HepG2 (cell line): Measurements from ENCODE around the gene ECHS1. TPM values are rescaled to one million over a fixed set of nuclear protein-coding genes. Genes with fewer than 3 reads are reported as not detected.

Experiments
- ARNT ChIP-seq: fragments of 450-650 bp; IDR thresholded peaks from 2 replicates; pipeline ENCODE4 v1.6.1; 2017
- CBX1 ChIP-seq: IDR thresholded peaks from one replicate; pipeline ENCODE4 v1.6.1; 2016; ENCODE audit warnings: antibody characterized with exemption, low read depth
- CCAR2 ChIP-seq: fragments of 200-400 bp; formaldehyde crosslinking; optimal IDR thresholded peaks from 2 replicates; pipeline ENCODE3; 2018; ENCODE audit warnings: low read depth, mild to moderate bottlenecking, low read length, moderate library complexity
- FOXC1 ChIP-seq: sonication (generic); formaldehyde crosslinking; IDR thresholded peaks from 2 replicates; pipeline ENCODE4 v1.8.0; 2022; ENCODE audit warnings: mild to moderate bottlenecking, missing genetic modification reagents, borderline replicate concordance
- HMG20B ChIP-seq: conservative IDR thresholded peaks from 2 replicates; pipeline ENCODE4 v1.6.1; 2016; ENCODE audit warnings: missing genetic modification reagents, missing compliant biosample characterization
- HOXD1 ChIP-seq: sonication (generic); formaldehyde crosslinking; IDR thresholded peaks from 2 replicates; pipeline ENCODE4 v1.5.0; 2020; ENCODE audit warnings: missing genetic modification reagents
- KDM6A ChIP-seq: IDR thresholded peaks from 2 replicates; pipeline ENCODE4 v1.6.1; 2016; ENCODE audit warnings: low read depth
- MLXIP ChIP-seq: sonication (generic); formaldehyde crosslinking; IDR thresholded peaks from 2 replicates; pipeline ENCODE4 v1.9.0; 2021; ENCODE audit warnings: missing genetic modification reagents, borderline replicate concordance
- PAXIP1 ChIP-seq: sonication (generic); formaldehyde crosslinking; conservative IDR thresholded peaks from 2 replicates; pipeline ENCODE4 v1.4.0; 2020; ENCODE audit warnings: mild to moderate bottlenecking, missing genetic modification reagents, moderate library complexity
- PRDM4 ChIP-seq: sonication (generic); formaldehyde crosslinking; IDR thresholded peaks from 2 replicates; pipeline ENCODE4 v1.9.0; 2021; ENCODE audit warnings: missing genetic modification reagents, borderline replicate concordance
- SUZ12 ChIP-seq: fragments of 150-350 bp; IDR thresholded peaks from 2 replicates; pipeline ENCODE4 v1.6.1; 2014; ENCODE audit warnings: low read depth, low read length
- TFDP1 ChIP-seq: IDR thresholded peaks from 2 replicates; pipeline ENCODE4 v1.6.1; 2016; ENCODE audit warnings: missing compliant biosample characterization, missing genetic modification reagents, borderline replicate concordance
- TRIM24 ChIP-seq: sonication (generic); formaldehyde crosslinking; IDR thresholded peaks from 2 replicates; pipeline ENCODE4 v1.8.0; 2022; ENCODE audit warnings: mild to moderate bottlenecking, missing genetic modification reagents
- ZNF205 ChIP-seq: IDR thresholded peaks from 2 replicates; pipeline ENCODE4 v1.6.1; 2018; ENCODE audit warnings: missing biosample characterization, missing genetic modification reagents
- ZNF280B ChIP-seq: sonication (generic); formaldehyde crosslinking; IDR thresholded peaks from 2 replicates; pipeline ENCODE4 v1.5.0; 2020; ENCODE audit warnings: missing genetic modification reagents, mild to moderate bottlenecking, borderline replicate concordance
- ZNF644 ChIP-seq: IDR thresholded peaks from 2 replicates; pipeline ENCODE4 v1.6.1; 2016; ENCODE audit warnings: low read depth
- ZNF766 ChIP-seq: sonication (generic); formaldehyde crosslinking; IDR thresholded peaks from 2 replicates; pipeline ENCODE4 v1.5.0; 2020; ENCODE audit warnings: missing genetic modification reagents, borderline replicate concordance
- ZNF878 ChIP-seq: sonication (generic); formaldehyde crosslinking; IDR thresholded peaks from 2 replicates; pipeline ENCODE4 v1.8.1; 2023; ENCODE audit warnings: mild to moderate bottlenecking, missing genetic modification reagents, moderate library complexity
- polyA plus RNA-seq, 8 experiments: library from polyadenylated mRNA; depleted of rRNA in 3 of 8; stranded (reverse) in 7 of 8; unstranded in 1 of 8; fragments of >200 nt; fragmentation: Illumina TruSeq in 4 of 8; extraction: Trizol in 4 of 8; gene quantifications; 2 replicates each; pipeline versions ENCODE4 v1.2.1 to v1.2.3, GENCODE V29; 2011 to 2016; ENCODE audit warnings: low read depth in 4 of 8, missing spikeins in 1 of 8, mixed read lengths in 1 of 8; ENCODE audit not compliant: insufficient read depth in 1 of 8
- total RNA-seq, 5 experiments: library from RNA; depleted of rRNA; stranded (reverse); fragments of >200 nt; fragmentation: Illumina TruSeq; extraction: Trizol; gene quantifications; 2 replicates each; pipeline ENCODE4 v1.2.3, GENCODE V29; 2016; ENCODE audit warnings: low read depth in 1 of 5

ECHS1 gene
- total and polyA plus RNA-seq, 2 of the 13 experiments (the other 11 are each of a cell fraction or from before 2014, with no cell fraction given) = 32.7 to 195 TPM

- TF ChIP-seq TRIM24 (CRISPR knock-in tag) (no peak), CBX1 (no peak), ZNF205 (CRISPR knock-in tag) (no peak), HOXD1 (no peak), PRDM4 (no peak), KDM6A (CRISPR knock-in tag) (no peak), ZNF644 (CRISPR knock-in tag) (no peak), PAXIP1 (no peak), HMG20B (CRISPR knock-in tag) (no peak), MLXIP (CRISPR knock-in tag) (no peak), ZNF280B (CRISPR knock-in tag) (no peak), ZNF878 (CRISPR knock-in tag) (no peak), TFDP1 (CRISPR knock-in tag) (peak; percentile 32; the same call in 1 of the 2 replicates), ZNF766 (no peak), ARNT (no peak), FOXC1 (CRISPR knock-in tag) (no peak; the same call in 1 of the 2 replicates), SUZ12 (no peak), CCAR2 (no peak)
Observed at GRCh38 chr10:133329491-133330202, 43.5 kb downstream of the ECHS1 start (continued).
